ENCODE results near the gene STT3B.

The STT3B gene

DNA sequence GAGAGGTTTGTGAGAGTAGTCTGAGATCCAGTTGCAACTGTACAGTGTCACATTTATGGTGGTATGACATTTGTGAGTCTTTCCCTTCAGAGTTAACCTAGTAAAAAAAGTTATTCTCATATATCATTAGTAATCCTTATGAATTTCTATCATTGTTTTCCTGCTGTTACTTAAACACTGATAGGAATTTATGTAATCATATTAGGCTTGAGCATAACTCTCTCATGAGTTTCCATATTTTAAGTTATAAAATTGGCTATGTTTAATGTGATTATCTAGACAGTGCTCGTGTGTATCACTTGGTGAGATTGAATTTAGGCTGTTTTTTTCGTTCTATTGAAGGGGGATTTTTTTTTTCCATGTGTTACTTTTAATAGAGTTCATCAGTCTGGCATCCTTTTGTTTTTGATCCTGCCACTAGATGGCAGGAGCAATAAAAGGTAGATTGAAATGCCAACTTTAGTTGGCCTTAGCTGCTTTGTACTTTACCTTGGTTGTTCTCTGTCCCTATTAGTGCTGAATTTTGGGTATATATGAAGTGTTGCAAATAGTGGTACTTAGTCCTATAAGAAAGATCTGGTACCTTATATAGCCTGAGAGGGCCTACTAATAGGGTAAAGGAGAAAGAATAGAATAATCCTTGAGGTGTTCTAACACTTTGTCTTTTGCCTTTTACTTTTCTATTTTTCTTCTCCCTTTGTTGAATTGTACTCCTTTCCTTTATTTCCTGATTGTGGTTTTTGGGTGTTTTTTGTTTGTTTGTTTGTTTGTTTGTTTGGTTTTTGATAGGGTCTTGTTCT lies 17.9 kb downstream of the STT3B start:
- no peak for DNase-seq

DNA sequence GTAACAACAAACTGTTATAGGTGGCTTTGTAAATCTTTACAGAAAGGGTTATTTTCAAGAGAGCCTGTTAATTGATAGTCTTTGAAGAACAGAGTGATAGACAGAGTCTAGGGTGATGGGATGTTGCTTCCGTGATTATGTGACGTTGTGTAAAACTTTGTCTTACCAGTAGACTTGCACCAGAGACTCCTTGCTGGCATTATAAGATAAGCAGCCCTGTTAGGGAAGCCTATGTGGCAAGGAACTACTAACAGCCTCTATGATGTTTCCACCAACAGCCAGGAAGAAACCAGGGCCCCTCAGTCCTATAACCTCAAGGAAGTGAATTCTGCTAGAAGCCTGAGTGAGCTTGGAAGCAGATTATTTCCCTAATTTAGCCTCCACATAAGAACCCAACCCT lies 18.9 kb downstream of the STT3B start:
- DNase-seq, result no peak

- DNase-seq, result no peak
Measured at GRCh38 chr3:31552103-31552502, 19.4 kb downstream of the STT3B start.

DNA sequence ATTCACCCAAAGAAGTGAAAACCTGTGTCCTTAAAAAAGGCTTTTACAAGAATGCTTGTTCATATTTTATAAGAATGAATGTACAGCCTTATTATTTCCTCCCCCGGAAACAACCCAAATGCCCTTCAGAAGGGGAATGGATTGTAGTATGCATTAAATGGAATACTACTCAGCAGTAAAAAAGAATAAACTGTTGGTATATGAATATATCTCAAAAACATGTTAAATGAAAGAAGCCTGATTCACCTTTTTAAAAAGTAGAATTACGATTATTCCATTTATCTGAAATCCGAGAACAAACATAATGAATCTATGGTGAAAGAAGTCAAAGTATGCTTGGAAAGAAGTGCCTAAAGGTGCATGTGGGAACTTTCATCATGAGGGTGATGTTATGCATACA lies 20.5 kb downstream of the STT3B start:
- DNase-seq, result no peak

GRCh38 chr3:31555204-31555603 lies 22.5 kb downstream of the STT3B start:
- no peak for DNase-seq

DNA sequence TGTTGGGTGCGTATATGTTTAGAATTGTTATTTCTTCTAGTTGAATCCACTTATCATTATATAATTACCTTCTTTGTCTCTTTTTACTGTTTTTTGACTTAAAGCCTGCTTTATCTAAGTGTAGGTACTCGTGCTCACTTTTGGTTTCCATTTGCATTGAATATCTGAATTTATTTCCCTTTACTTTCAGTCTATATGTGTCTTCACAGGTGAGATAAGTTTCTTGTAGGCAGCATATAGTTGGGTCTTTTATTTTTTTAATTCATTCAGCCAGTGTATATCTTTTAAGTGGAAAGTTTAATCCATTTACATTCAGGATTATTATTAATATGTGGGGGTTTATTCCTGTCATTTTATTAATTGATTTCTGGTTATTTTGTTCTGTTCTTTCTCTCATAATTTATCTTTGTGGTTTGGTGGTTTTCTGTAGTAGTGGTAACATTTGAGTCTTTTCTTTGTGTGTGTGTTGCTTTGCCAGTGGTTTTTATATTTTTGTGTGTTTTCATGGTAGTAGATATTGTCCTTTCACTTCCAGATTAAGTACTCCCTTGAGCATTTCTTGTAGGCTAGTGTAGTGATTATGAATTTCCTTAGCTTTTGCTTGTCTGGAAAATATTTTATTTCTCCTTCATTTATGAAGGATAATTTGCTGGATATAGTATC lies 27.3 kb downstream of the STT3B start:
- no peak for DNase-seq

GRCh38 chr3:31561891-31562290 lies 29.2 kb downstream of the STT3B start:
- DNase-seq, result no peak

DNA sequence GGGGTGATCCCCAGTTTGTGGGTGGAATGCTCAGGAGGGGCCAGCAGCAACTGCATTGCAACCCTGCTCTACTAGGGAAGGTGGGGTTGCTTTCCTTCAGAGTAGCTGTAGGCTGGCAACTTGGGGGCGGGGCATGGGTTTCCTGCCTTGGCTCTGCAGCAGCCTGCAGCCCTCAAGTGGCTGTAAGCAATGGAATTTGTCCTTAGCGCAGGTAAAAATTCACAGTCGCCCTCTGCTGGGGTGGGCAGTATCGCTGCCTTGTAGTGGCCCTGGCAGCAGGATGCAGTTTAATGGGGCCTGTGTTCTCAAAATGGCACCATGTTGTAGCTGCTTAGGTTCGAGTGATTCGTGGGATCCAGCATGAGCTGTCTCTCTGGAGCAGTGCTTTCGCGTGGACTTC lies 29.8 kb downstream of the STT3B start:
- DNase-seq, result no peak

- no peak for DNase-seq
Measured at GRCh38 chr3:31565288-31565687, 32.6 kb downstream of the STT3B start.

DNA sequence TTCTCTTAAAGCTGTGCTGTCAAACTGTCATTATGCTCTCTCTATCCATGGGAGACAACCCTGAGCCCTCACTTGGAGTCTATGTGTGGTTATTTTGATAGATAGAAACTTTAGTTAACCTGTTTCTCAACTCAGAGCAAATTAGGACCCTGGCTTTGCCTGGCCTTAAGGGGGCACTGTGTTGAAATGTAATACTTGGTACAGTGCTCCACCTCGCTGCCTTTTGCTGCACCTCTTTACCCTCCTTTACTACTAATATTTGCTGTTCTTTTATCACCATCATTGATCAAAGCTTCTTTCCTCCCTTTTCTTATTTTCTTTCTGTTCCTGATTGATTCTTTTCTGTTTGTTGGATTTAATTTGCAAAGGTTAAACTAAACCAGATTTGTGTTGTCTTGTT lies 34.3 kb downstream of the STT3B start:
- no peak for DNase-seq

- DNase-seq, result no peak
Measured at GRCh38 chr3:31568649-31569048, 35.9 kb downstream of the STT3B start.

GRCh38 chr3:31571325-31571724 lies 38.6 kb downstream of the STT3B start:
- DNase-seq, result no peak

- DNase-seq, result no peak
Measured at GRCh38 chr3:31572236-31573004, 39.7 kb downstream of the STT3B start.

GRCh38 chr3:31573036-31573779 lies 40.5 kb downstream of the STT3B start:
- DNase-seq, result no peak

GRCh38 chr3:31575448-31575847 lies 42.7 kb downstream of the STT3B start:
- no peak for DNase-seq

DNA sequence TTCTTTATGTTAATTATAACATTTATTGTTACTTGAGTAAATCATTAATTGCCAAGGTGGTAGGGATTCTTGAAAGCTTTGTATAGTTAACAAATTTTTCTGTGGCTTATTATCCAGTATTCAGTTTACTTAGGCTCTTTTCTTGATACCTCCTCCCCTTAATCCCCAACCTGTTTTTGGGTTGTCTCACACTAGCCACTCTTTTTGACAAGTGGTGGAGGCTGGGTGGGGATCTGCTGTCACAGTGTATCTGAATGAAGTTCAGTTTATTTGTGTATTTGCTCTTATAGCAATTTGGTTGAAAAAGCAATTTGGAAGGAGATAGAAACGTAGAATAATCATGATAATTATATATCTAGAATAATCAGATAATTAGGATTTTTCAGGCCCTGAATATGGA lies 43.8 kb downstream of the STT3B start:
- no peak for DNase-seq

GRCh38 chr3:31577232-31577631 lies 44.5 kb downstream of the STT3B start:
- DNase-seq, result no peak

- DNase-seq, result no peak
Measured at GRCh38 chr3:31579828-31580227, 47.1 kb downstream of the STT3B start.

- DNase-seq, result no peak
Measured at GRCh38 chr3:31580645-31581044, 47.9 kb downstream of the STT3B start.

DNA sequence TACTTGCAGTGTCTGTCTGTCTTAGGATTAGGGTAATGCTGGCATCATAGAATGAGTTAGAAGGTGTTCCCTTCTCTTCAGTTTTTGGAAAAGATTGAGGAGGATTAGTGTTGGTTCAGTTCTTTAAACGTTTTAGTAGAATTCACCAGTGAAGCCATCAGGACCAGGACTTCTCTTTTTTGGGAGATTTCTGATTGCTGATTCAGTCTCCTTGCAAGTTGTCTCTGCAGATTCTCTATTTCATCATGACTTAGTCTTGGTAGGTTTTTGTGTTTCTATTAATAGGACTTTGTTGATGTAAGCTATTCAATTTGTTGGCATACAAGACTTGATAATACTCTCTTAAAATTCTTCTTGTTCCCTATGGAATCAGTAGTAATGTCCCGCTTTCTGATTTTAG lies 48.9 kb downstream of the STT3B start:
- DNase-seq, result no peak

DNA sequence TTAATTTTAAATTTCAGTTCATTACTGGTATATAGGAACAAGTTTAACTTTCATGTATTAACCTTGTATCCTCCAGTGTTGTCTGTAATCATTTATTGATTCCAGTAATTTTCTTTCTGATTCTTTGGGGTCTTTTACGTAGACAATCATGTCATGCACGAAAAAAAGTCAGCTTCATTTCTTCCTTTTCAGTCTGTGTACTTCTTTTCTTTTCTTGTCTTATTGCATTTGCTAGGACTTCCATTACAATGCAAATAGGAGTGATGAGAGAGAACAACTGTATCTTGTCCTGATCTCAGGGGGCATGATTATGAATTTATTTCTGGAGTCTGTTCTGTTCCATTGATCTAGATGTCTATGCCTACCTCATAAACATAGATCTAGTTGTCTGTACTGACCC lies 56.5 kb downstream of the STT3B start:
- DNase-seq, result no peak

DNA sequence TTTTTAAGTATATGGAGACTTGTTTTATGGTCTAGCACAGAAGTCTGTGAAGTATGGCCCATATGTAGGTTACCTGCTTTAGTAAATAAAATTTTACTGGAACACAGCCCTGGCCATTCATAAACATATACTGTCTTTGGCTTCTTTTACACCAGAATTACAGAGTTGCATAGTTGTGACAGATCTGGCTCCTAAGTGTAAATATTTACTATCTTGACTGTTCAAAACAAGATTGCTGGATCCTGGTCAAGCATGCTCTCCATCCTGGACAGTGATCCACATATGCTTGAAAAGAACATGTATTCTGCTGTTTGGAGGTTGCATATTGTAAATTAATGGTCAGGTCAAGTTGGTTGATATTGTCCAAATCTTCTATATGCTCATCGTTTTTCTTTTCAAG lies 57.9 kb downstream of the STT3B start:
- no peak for DNase-seq
